ENCODE measurements around the gene MRPL32.

GRCh38 chr7:42946627-42946950, 14.4 kb downstream of the MRPL32 start:
- TF ChIP-seq HMGXB4 (CRISPR knock-in tag; IDR thresholded peaks at IDR 0.05; ENCODE audit: borderline replicate concordance) (no peak), RARB (CRISPR knock-in tag; IDR thresholded peaks at IDR 0.05) (no peak), MAFK (IDR thresholded peaks at IDR 0.05; ENCODE audit: partially characterized antibody) (no peak), ZFP36 (IDR thresholded peaks at IDR 0.05; ENCODE audit: borderline replicate concordance, partially characterized antibody) (no peak), POLR2A (IDR thresholded peaks at IDR 0.05; ENCODE audit: low read length) (no peak), CBX2 (IDR thresholded peaks at IDR 0.05; ENCODE audit: borderline replicate concordance, low read depth) (no peak)
- TF ChIP-seq, protein P1, sequence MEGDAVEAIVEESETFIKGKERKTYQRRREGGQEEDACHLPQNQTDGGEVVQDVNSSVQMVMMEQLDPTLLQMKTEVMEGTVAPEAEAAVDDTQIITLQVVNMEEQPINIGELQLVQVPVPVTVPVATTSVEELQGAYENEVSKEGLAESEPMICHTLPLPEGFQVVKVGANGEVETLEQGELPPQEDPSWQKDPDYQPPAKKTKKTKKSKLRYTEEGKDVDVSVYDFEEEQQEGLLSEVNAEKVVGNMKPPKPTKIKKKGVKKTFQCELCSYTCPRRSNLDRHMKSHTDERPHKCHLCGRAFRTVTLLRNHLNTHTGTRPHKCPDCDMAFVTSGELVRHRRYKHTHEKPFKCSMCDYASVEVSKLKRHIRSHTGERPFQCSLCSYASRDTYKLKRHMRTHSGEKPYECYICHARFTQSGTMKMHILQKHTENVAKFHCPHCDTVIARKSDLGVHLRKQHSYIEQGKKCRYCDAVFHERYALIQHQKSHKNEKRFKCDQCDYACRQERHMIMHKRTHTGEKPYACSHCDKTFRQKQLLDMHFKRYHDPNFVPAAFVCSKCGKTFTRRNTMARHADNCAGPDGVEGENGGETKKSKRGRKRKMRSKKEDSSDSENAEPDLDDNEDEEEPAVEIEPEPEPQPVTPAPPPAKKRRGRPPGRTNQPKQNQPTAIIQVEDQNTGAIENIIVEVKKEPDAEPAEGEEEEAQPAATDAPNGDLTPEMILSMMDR (IDR thresholded peaks at IDR 0.05) = no peak
- TF ChIP-seq, protein P2, sequence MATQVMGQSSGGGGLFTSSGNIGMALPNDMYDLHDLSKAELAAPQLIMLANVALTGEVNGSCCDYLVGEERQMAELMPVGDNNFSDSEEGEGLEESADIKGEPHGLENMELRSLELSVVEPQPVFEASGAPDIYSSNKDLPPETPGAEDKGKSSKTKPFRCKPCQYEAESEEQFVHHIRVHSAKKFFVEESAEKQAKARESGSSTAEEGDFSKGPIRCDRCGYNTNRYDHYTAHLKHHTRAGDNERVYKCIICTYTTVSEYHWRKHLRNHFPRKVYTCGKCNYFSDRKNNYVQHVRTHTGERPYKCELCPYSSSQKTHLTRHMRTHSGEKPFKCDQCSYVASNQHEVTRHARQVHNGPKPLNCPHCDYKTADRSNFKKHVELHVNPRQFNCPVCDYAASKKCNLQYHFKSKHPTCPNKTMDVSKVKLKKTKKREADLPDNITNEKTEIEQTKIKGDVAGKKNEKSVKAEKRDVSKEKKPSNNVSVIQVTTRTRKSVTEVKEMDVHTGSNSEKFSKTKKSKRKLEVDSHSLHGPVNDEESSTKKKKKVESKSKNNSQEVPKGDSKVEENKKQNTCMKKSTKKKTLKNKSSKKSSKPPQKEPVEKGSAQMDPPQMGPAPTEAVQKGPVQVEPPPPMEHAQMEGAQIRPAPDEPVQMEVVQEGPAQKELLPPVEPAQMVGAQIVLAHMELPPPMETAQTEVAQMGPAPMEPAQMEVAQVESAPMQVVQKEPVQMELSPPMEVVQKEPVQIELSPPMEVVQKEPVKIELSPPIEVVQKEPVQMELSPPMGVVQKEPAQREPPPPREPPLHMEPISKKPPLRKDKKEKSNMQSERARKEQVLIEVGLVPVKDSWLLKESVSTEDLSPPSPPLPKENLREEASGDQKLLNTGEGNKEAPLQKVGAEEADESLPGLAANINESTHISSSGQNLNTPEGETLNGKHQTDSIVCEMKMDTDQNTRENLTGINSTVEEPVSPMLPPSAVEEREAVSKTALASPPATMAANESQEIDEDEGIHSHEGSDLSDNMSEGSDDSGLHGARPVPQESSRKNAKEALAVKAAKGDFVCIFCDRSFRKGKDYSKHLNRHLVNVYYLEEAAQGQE (IDR thresholded peaks at IDR 0.05) = no peak
